Activated T-helper 2 cell treated with anti-CD3 and anti-CD28 coated beads, Interferon-gamma antibody, Interleukin-2, Interleukin-4, amounts not matched to agents 10 μg/mL and 5 μg/mL and 100 μg/mL, durations not matched to agents 14 hours and 24 hours and 36 hours (primary cell): ENCODE data around the gene AFAP1L2. TPM values are rescaled to one million over a fixed set of nuclear protein-coding genes. Genes with fewer than 3 reads are reported as not detected.

Source experiments
- DNase-seq: peaks from one replicate; pipeline ENCODE4 v3.0.0; 2021; ENCODE audit warnings: low spot score
- H3K27ac Mint-ChIP-seq: one replicate; pipeline ENCODE4 v1.8.0; 2021; ENCODE audit warnings: mixed read lengths
- H3K27me3 Mint-ChIP-seq: one replicate; pipeline ENCODE4 v1.8.0; 2021; ENCODE audit warnings: low read depth, mixed read lengths
- H3K36me3 Mint-ChIP-seq: one replicate; pipeline ENCODE4 v1.8.0; 2021; ENCODE audit warnings: low read depth, mixed read lengths
- H3K4me1 Mint-ChIP-seq: one replicate; pipeline ENCODE4 v1.8.0; 2021; ENCODE audit warnings: low read depth, mixed read lengths
- H3K4me3 Mint-ChIP-seq: one replicate; pipeline ENCODE4 v1.8.0; 2021; ENCODE audit warnings: low read depth, mild to moderate bottlenecking, moderate library complexity, mixed read lengths
- H3K9me3 Mint-ChIP-seq: one replicate; pipeline ENCODE4 v1.8.0; 2021; ENCODE audit warnings: mixed read lengths
- intact Hi-C: fragments of 100-400 bp; cut with micrococcal nuclease; formaldehyde crosslinking; loops from one replicate; pipeline ENCODE4 v1.15.1; 2023
- total RNA-seq: library from RNA; stranded (reverse); gene quantifications from 2 replicates; pipeline ENCODE4 v1.2.3, GENCODE V29; 2022

Gene AFAP1L2
- total RNA-seq, 1 donor from 2014 or later: 3.5 TPM

- no peaks in the 10 kb centered on the region for H3K9me3 Mint-ChIP-seq
- H3K36me3 Mint-ChIP-seq: no peaks in the 10 kb centered on the region
- no peaks in the 10 kb centered on the region for H3K4me1 Mint-ChIP-seq
- no peak overlapping the region for H3K27ac Mint-ChIP-seq
- intact Hi-C loops: no loop called here
- no peak overlapping the region for H3K4me3 Mint-ChIP-seq
- H3K27me3 Mint-ChIP-seq: peaks cover 1% of the 10 kb centered on the region
- DNase-seq: no peak
These were observed 88.5 kb downstream of the AFAP1L2 start for GRCh38 chr10:114315566-114316420.

GRCh38 chr10:114313866-114314265 lies 90.4 kb downstream of the AFAP1L2 start:
- no peaks in the 10 kb centered on the region for H3K36me3 Mint-ChIP-seq
- H3K9me3 Mint-ChIP-seq: no peaks in the 10 kb centered on the region
- H3K4me3 Mint-ChIP-seq: no peak overlapping the region
- intact Hi-C loops: no loop called here
- no peaks in the 10 kb centered on the region for H3K4me1 Mint-ChIP-seq
- no peak for DNase-seq
- H3K27me3 Mint-ChIP-seq: peaks cover 1% of the 10 kb centered on the region
- no peak overlapping the region for H3K27ac Mint-ChIP-seq

DNA sequence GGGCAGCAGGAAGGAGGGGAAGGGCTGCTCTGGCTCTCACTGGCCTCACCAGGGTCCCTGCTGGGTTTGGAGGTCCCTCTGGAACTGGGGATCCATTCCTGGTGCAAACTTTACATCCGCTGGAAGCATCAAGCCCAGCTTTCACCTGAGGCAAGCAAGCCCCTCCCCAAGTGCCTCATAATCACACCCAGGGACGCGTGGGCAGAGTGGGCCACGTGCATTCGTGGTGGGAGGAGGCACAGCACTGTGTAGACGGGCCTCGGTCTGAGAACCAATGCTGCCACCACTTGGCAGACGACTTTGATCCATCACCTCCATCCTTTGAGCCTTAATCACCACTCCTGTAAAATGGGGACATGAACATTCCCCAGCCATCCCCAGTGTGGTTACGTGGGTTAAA lies 91.2 kb downstream of the AFAP1L2 start:
- Mint-ChIP-seq H3K4me1 (no peaks in the 10 kb centered on the region), H3K4me3 (no peak overlapping the region), H3K36me3 (no peaks in the 10 kb centered on the region), H3K27ac (no peak overlapping the region), H3K9me3 (no peaks in the 10 kb centered on the region), H3K27me3 (peaks cover under 1% of the 10 kb centered on the region)
- no peak for DNase-seq
- intact Hi-C loops: no loop called here

GRCh38 chr10:114311496-114312209 lies 92.6 kb downstream of the AFAP1L2 start:
- Mint-ChIP-seq H3K4me1 (peaks cover 4% of the 10 kb centered on the region), H3K9me3 (no peaks in the 10 kb centered on the region), H3K27me3 (no peaks in the 10 kb centered on the region), H3K4me3 (no peak overlapping the region), H3K27ac (no peak overlapping the region), H3K36me3 (no peaks in the 10 kb centered on the region)
- no peak for DNase-seq
- intact Hi-C loops: no loop called here

DNA sequence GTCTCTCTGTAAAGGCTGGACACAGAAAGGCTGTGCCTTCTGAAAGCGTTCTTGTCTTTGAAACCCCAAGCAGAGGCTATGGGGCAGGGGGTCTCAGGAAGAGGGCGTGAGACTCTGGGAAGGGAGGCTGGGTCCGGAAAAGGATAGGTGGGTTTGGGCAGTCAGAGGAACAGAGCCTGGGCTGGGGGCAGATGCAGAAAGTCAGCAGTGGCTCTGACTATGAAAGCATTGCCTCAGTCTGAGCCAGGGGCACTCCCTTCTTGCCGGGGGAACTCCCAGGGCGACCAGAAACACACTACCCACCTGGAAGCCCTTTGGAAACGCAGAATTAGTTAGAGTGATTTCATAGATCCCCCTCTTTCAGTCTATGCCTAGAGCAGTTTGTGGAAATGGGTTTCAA lies 93.3 kb downstream of the AFAP1L2 start:
- Mint-ChIP-seq H3K27ac (no peak overlapping the region), H3K4me1 (peaks cover 4% of the 10 kb centered on the region), H3K9me3 (no peaks in the 10 kb centered on the region), H3K36me3 (no peaks in the 10 kb centered on the region), H3K27me3 (no peaks in the 10 kb centered on the region), H3K4me3 (no peak overlapping the region)
- DNase-seq: no peak
- intact Hi-C loops: no loop called here

DNA sequence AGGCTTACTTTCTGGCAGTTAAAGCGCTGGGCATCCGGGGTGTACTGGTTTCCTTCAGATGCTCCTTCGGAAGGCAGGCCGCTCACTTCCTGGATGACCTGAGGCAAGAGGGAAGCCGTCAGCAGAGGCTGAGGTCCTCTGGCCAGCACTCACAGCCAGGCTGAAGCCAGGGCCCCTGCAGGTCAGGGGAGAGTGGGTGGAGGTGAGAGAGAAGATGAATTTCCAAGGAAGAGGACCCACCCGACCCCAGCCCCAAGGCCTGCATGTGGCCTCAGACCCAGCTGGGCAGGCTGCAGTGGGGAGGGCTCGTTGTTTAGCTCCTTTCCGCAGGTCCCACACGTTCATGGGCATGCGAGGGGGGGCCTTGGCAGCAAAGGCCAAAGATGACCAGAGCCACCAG lies 94.0 kb downstream of the AFAP1L2 start:
- no peak for DNase-seq
- Mint-ChIP-seq H3K36me3 (no peaks in the 10 kb centered on the region), H3K27ac (no peak overlapping the region), H3K9me3 (no peaks in the 10 kb centered on the region), H3K27me3 (no peaks in the 10 kb centered on the region), H3K4me3 (no peak overlapping the region), H3K4me1 (peaks cover 4% of the 10 kb centered on the region)
- intact Hi-C loops: no loop called here

DNA sequence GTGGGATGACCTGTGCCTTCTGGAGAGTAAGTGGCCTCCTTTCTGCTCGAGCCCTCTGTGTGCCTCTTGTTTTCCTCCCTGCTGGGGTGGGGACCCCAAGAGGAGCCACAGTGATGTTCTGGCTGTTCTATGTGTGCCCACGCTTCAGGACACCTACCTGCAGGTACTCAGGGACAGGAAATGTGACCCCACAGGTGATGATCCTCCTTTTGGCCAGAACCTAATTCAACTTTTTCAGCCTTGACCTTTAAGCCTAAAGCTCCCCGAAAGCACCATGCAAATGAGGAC lies 95.0 kb downstream of the AFAP1L2 start:
- H3K27ac Mint-ChIP-seq: no peak overlapping the region
- intact Hi-C loops: loop anchor here (5.0 to 10.0 kb wide), 2 partner anchors 48 to 465 kb away; no protein-coding TSS in a partner anchor
- H3K4me3 Mint-ChIP-seq: no peak overlapping the region
- no peaks in the 10 kb centered on the region for H3K36me3 Mint-ChIP-seq
- no peak for DNase-seq
- H3K27me3 Mint-ChIP-seq: no peaks in the 10 kb centered on the region
- no peaks in the 10 kb centered on the region for H3K9me3 Mint-ChIP-seq
- peaks cover 6% of the 10 kb centered on the region for H3K4me1 Mint-ChIP-seq

DNA sequence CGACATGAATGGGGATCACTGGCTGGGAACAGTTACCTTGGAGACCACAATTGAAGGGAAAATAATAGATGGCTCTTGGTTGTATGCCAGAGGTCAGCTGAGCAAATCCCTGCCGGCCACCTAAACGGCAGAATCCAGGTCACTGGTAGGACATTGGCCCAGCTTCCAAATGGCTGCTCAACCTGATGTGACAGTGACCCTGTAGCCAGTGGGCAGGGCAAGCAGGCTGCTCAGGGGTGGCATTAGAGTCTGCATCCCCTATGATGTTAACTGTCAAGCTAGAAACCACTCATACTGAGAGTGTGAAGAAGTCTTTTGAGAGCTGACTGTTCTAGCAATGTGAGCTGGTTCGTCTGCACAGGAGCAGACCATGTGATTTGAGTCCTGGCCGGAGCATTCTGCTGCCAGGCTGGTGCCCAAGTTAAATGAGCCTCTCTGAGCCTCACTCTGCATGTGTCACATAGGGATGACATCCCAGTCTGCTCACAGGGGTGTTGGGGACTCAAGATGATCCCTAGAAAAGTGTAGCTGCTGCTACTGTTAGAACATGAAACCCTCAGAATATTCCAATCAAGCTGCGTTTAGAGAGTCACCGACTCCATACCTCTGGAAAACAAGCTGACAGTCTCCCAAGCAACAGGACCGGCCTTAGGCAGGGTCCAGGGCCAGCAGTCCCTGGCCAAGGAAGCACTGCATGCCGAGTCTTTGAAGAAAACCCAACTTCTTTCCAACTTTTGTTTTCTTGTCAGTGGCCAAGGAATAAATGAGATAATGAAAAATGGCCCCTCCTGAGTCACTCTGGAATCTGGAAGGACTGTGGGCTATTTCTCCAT lies 95.6 kb downstream of the AFAP1L2 start:
- H3K4me1 Mint-ChIP-seq: peaks cover 12% of the 10 kb centered on the region
- H3K27ac Mint-ChIP-seq: no peak overlapping the region
- intact Hi-C loops: loop anchor here (5.0 to 10.0 kb wide), 2 partner anchors 49 to 466 kb away; no protein-coding TSS in a partner anchor
- no peak overlapping the region for H3K4me3 Mint-ChIP-seq
- no peak for DNase-seq
- no peaks in the 10 kb centered on the region for H3K36me3 Mint-ChIP-seq
- no peaks in the 10 kb centered on the region for H3K27me3 Mint-ChIP-seq
- no peaks in the 10 kb centered on the region for H3K9me3 Mint-ChIP-seq

GRCh38 chr10:114307731-114308130 lies 96.6 kb downstream of the AFAP1L2 start:
- Mint-ChIP-seq H3K4me3 (no peak overlapping the region), H3K27ac (no peak overlapping the region), H3K27me3 (no peaks in the 10 kb centered on the region), H3K9me3 (no peaks in the 10 kb centered on the region), H3K4me1 (peaks cover 13% of the 10 kb centered on the region), H3K36me3 (no peaks in the 10 kb centered on the region)
- no peak for DNase-seq
- intact Hi-C loops: loop anchor here (5.0 to 10.0 kb wide), 2 partner anchors 50 to 467 kb away; no protein-coding TSS in a partner anchor

DNA sequence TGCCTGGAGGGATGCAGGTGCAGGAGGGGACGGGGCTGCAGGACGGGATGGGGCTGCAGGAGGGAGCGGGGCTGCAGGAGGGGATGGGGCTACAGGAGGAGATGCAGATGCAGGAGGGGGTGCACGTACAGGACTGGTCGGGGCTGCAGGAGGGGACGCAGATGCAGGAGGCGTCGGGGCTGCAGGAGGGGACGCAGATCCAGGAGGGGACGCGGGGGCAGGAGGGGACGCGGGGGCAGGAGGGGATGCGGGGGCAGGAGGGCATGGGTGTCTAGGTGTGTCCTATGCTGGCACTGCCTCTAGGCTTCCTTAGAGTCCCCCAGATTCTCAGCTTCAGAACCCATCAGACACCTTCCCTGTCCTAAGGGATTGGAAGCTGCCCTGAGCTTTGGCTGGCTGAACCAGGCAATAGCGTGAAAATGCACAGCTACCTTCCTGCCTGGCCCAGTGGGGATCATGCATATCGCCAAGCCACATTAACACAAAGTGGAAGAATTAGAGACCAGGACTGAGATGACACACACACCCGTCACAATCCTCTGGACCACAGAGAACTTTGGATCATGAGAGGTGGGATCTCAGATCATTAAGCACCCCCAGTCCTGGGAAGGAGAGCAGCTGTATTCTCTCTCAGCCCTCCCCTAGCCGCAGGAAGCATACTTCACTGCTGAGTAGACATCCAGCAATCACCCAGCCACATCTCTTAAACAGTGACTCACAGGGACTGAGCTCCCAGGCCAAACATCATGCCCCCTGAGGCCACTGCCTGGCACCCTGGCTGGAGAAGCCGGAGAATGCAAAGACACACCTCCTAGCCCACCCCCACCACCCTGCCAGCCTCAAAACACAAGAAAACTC lies 98.0 kb downstream of the AFAP1L2 start:
- intact Hi-C loops: loop anchor here (5.0 to 10.0 kb wide), 2 partner anchors 51 to 468 kb away; no protein-coding TSS in a partner anchor
- Mint-ChIP-seq H3K4me3 (no peak overlapping the region), H3K27me3 (no peaks in the 10 kb centered on the region)

GRCh38 chr10:114305521-114305925 lies 98.8 kb downstream of the AFAP1L2 start:
- intact Hi-C loops: loop anchor here (5.0 to 10.0 kb wide), 2 partner anchors 52 to 469 kb away; no protein-coding TSS in a partner anchor
- H3K27ac Mint-ChIP-seq: no peak overlapping the region
- H3K36me3 Mint-ChIP-seq: no peaks in the 10 kb centered on the region
- no peaks in the 10 kb centered on the region for H3K27me3 Mint-ChIP-seq
- H3K9me3 Mint-ChIP-seq: no peaks in the 10 kb centered on the region
- DNase-seq: no peak
- peak overlapping the region; percentile 90 for H3K4me3 Mint-ChIP-seq
- peaks cover 13% of the 10 kb centered on the region for H3K4me1 Mint-ChIP-seq

More for the DNA sequence above, 98.0 kb downstream of the AFAP1L2 start:
- H3K36me3 Mint-ChIP-seq: no peaks in the 10 kb centered on the region
- DNase-seq: no peak
- peaks cover 13% of the 10 kb centered on the region for H3K4me1 Mint-ChIP-seq
- no peaks in the 10 kb centered on the region for H3K9me3 Mint-ChIP-seq
- no peak overlapping the region for H3K27ac Mint-ChIP-seq
